COR-L47 (cell line): ENCODE data around the gene FKRP.
A peak's percentile ranks its signal among the peaks of the same experiment; 100 is the strongest.

ENCODE experiments used
- DNase-seq: peaks from one replicate; lab custom pipeline; 2025; lab: John Stamatoyannopoulos, UW

The FKRP gene

DNA sequence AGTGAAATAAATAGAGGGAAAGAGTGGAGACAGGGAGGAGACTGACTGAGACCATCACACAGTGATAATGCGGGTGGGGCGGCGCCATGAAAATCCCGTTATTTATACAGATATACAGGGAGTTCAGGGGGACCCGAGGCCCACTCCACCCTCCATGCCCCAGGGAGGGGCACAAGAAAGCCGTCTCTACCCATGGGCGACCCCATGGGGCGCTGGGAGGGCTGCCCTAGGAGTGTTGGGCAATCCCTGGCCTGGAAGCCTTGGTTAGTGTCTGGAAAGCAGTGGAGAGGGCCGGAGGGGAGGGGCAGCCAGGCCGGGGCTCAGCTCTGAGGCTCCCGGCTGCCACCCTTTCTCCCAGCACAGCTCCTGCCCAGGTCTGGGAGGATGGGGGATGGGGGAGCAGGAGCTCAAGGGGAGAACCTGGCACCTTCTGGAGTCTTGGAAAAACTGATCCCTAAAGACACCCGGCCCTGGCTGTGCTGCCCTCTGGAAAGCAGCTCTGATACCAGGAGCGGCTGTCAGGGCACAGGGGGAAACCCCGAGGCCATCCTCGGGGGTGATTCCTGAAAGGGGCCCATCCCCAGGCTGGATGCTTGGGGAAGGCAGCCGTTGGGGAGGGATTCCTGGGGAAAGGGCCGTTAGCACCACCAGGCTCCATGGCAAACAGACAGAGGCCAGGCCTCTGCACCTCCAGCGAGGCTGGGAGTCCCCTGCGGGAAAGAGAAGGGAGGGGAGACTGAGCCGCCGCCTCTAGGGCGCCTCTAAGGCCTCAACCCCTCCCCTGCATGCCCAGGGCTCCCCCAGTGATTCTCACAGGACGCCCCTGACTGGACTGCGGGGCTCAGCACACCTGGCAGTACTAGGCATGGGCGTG lies 26.0 kb upstream of the FKRP start:
- no peak for DNase-seq

DNA sequence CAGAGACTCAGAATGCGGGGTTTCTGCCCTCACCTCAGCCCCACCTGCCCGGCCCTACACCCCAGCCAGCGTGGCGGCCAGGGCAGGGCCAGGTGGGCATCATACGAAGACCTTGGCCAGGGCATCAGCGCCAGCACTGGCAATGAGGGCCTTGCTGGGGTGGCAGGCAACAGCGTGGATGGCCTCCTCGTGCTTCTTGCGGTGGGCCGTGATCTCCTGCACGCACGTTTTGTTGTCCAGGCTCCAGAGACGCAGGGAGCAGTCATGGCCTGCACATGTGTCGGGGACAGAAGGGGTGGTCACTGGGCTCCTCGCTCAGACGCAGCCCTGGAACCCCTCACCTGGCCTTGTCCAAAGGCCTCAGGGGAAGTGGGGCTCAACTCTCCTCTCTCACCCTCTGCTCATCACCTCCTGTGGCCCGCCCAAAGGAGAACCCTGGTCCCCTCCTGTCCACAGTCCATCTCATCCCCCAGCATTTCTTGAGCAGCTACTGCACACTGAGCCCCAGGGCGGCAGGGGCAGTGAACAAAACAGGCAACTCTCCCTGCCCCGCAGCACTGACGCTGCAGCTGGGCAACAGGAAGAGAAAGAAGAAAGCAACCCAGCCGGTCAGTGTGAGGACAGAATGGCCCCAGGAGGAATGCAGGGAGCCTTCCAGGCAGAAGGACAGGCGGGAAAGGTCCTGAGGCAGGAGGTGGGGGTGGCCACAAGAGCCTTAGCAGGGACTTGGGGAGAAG lies 25.2 kb upstream of the FKRP start:
- DNase-seq, result no peak

DNA sequence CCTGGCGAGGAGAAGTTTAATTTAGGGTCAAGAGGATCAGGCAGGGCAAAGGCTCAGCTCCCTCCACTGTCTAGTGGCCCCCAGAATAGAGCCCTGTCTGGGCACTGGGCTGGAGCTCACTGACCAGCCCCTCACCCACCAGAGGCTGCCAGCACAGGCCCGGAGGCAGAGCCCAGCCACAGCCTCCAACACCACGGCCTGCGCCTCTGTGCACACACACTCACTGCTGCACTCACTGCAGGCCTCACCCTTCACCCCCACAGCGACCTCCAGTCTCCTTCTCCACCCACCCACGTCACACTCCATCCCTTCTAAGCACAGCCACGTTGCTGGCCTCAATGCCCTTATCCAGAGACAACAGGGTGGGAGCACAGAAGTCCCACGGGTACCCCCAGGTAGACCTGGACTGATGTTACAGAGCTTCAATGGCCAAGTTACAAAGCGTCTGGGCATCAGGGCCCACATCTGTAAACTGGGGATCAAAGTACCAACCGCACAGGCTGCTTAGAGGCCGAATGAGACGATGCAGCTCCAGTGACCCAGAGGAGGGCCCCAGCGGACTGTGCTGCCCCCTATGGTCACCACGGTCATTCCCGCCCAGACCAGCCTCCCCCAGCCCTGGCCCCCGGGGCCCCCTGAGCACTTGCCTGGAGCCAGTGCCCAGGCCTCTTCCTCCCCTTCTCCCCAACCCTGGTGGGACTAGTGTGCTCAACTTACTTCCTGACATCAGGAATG lies 24.4 kb upstream of the FKRP start:
- no peak for DNase-seq

DNA sequence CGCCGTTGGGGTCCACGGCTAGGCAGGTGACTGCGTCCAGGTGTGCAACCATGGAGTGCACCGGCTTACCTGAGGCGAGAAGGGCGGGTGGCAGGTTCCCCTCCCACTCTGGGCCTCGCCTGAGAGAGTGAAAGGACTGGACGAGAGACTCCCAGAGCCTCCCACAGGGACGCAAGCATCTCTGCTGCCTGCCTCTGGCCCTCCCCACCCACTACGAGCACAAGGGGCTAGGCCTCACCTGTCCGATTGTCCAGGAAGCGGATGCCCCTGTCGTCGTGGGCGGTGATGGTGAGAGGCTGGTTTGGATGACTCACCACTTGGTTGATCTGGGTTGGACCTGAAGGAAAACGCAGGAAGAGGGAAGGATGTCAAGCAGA lies 23.9 kb upstream of the FKRP start:
- no peak for DNase-seq

- DNase-seq, result no peak
Measured at GRCh38 chr19:46722421-46723022, 23.3 kb upstream of the FKRP start.

- no peak for DNase-seq
Measured at GRCh38 chr19:46723023-46723461, 22.8 kb upstream of the FKRP start.

DNA sequence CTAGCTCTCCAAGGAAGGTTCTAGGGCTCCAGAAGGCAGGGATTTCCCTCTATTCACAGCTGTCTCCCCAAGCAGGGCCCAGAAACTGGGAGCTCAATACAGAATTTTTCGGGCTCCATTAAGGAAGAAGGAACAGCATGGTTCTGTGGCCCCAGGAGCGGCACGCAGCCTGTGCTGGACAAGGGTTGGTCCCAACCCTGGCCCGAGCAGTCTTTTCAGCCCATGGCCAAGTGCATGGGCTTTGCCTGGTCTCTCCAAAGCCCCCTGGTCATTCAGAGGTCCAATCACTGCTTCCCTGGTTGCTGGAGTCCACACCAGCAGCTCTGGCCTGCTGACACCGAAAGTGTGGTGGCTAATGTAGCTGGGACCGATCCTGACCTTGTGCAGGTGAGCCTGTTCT lies 22.4 kb upstream of the FKRP start:
- DNase-seq, result no peak

- no peak for DNase-seq
Measured at GRCh38 chr19:46724468-46724867, 21.4 kb upstream of the FKRP start.

DNA sequence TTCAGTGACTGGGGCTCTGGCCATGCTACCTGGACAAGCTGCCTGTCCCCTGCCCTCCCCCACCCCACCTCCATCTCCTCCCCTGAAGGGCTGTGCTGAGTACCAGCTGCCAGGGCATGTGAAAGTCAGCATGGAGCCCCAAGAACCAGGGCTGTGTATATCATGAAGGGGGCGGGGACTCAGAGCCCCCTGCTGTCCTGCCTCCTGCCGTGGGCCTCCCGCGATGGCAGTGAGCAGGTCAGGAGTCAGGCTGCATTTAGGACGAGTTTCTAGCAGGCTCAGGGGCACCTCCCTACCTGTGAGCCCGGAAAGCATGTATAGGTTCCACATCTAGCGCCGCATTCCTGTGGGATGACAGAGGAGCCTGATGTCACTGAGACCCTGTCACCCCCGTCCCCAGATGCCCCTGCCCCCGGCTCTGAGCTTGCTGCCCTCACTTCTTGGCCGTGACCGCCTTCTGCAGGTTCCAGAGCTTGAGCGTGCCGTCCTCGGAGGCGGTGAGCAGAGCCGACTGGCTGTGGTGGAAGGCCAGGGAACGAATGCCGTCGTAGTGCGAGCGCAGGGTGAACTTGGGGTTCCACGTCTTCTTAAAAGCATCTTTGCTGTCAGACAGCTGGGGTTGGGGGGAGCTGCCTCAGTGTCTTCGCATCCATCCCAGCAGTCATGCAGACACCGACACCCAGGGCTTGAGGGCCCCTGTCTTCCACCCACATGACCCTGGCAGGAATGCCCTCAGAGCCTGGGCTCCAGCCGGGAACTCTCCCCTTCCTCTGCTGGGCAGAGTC lies 20.6 kb upstream of the FKRP start:
- no peak for DNase-seq

DNA sequence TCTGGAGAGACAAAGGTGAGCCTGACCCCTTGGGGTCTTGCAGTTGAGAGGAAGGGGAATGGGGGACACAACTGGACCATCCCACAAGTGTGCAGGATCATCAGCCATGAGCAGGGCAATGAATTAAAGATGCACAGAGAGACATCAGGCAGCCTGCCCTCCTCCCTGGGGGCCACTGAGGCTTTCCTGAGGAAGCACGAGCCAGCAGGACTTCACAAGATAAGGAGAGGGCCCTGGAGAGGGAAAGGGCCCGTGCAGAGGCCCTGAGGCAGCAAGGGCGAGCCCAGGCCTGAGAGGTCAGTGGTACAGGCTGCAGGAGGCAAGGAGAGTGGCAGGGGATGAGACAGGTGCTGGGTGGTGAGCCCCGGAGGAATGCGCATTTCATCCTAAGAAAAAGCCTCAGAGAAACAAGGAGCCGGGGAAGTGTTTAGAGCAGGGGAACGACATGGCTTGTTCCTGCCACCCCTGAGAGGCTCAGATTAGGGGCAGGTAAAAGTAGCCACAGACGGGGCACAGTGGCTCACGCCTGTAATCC lies 19.9 kb upstream of the FKRP start:
- DNase-seq, result no peak

DNA sequence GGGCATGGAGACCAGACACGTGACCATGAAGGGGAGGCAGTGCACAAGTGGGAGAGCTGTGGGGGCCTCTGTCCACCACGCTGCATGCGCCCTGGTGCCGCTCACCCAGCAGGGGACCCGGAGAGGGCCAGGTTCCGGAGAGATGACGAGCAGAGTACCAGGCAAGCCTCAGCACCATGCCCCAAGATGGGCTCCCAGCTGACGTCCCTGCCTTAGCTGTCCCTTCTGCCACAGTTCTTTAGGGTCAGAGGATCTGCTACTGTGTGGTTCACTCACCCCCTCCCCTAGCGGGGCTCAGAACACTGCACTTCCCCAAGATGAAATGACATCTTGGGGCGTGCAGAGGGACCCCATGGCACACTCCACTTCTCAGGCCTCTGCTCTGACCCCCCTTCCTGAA lies 19.3 kb upstream of the FKRP start:
- no peak for DNase-seq

DNA sequence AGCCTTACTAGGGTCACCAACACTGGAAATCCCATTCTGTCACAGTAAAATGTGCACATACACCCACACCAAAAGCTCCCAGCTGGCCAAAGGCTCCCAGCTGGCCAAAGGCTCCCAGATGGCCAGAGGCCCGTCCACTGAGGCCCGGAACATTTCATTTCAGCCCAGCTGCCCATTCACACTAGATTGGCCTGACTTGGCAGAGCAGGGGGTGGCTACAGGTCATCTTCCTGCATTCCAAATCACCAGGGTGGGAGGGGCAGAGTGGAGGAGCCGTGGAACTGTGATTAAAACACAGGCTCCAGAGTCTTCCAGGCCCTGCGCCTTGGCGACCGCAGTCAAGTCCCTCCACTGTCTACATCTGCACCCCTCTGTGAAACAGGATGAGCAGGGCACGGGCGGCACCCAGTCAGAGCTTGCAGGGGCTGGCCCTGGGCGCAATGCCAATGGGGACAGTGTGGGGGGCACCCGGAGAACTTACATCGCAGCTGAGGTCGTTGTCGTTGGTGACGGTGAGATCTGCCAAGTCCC lies 18.8 kb upstream of the FKRP start:
- no peak for DNase-seq

DNA sequence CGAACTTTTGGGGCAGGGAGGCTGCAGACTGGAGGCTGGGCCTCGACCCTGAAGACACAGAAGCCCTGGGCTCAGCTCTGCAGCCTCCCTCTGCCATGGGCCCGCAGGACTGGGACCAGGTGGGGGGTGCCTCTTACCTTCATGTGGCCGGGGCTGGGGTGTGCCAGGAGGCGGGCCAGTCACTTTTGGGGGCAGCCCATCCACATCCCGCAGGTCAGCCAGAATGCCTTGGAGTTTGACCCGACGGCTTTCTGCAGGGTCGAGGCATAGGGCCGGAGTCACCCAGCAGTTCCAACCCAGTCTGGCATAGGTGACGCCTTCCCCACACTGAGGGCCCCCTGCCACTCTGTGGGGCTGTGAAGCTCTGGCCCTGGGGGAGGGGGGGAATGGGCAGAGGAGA lies 18.1 kb upstream of the FKRP start:
- no peak for DNase-seq

GRCh38 chr19:46728208-46728607 lies 17.6 kb upstream of the FKRP start:
- DNase-seq, result no peak

- peak; percentile 45 for DNase-seq
Measured at GRCh38 chr19:46728693-46729339, 17.0 kb upstream of the FKRP start.

DNA sequence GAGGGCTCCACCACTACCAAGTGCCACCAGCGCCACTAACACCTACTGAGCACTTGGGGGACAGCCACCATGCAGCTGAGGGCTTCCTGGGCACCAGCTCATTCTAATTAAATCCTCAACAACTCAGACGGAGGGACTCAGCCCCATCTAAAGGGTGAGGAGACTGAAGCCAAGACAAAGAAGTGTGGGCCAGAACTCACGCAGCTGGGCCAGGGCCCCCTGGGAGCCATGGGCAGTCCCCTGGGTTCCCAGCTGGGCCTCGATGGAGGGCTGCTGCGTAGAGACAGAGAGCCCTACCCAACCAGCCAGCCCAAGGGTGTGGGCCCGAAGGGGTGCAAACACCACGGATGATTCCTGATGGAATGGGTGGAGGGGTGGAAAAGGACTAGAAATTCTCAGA lies 16.2 kb upstream of the FKRP start:
- no peak for DNase-seq

GRCh38 chr19:46730187-46730586 lies 15.7 kb upstream of the FKRP start:
- no peak for DNase-seq

GRCh38 chr19:46730595-46730994 lies 15.3 kb upstream of the FKRP start:
- no peak for DNase-seq

DNA sequence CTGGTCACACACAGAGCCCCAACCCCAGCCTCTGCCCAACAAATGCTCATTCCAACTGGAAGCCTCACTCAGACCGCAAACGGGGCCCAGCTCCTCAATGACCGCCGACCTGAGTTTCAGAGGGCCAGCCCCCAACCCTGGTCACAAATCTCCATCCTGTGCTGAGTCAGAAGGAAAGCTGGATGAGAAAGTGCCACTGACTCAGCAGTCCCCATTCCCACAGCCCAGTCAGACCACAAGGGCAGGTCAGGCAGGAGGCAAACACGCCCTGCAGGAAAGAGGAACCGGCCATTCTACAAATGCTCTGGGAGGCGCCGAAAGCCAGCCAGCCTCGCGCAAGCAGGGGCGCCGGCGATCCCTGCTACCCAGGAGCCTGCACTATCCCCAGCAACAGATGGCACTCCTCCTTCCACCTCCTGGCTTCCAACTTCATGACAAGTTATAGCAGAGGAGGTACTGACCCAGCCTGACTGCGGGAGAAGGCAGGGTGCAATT lies 14.8 kb upstream of the FKRP start:
- DNase-seq, result no peak

DNA sequence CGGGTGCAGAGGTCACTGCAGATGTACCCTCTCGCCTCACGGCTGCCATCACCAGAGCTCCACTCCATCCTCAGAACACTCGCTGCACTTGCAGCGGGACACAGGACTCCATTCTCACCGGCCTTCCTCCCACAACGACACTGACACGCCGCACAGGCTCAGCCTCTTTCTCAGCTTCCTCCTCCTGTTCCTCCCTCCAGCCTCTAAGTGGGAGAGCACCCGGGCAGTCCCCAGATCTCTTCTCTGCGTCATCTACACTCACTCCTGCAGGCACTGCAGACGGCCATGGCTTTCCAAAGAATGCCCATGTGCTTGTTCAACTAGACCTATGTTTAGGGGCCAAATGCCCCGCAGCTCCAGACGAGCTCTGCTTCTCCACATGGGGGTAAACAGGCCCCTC lies 14.3 kb upstream of the FKRP start:
- DNase-seq, result no peak
